ENCODE results near the gene MAP7. TPM values are rescaled to one million over a fixed set of nuclear protein-coding genes. Genes with fewer than 3 reads are reported as not detected.

The MAP7 gene
- total RNA-seq, 4 donors from 2014 or later = 0.84 to 1.5 (median 1.4) TPM

DNA sequence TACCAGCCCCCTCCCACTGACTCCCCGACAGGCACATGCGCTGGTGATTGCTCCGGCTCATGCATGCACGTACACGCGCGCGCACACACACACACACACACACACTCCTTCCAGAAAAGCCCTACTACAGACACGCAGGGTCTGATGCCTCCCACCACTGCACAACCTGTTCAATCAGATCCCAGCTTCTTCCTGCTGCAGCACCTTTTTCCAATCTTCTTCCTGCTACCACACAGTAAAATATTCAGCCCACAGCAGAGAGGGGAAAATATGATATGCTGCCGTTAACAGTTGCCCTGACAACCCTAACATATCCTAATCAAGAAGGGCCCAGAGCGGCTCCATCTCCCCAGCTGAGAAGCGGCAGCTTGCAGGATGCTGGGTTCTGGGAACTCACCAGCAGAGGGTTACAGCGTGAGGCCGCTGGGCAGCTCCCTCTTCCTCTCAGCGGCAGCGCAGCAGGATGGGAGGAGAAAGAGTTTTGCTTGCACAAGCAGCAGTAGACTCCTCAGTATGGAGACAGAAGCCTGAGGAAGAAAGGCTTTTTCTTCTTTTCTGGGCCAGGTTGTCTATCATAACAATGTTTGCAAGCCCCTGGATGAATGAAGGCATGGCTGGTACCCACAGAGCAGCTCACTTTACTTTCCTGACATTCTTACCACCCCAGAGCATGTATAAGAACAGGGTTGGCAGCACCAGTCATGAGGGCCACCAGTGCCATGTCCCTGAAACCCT lies 23.9 kb downstream of the MAP7 start:
- no peaks in the 10 kb centered on the region for H3K27me3 ChIP-seq
- 13 to 22% methylated on average over 12 to 16 of the region's 16 CpGs for WGBS, 2 donors
- H3K4me1 ChIP-seq = peaks cover 0 to 9% (median 3%) of the 10 kb centered on the region in 4 donors
- no peak for DNase-seq (ENCODE audit: low spot score in 2 of 2)
- no peaks in the 10 kb centered on the region for H3K36me3 ChIP-seq
- H3K4me3 ChIP-seq = no peak overlapping the region
- no peak overlapping the region for H3K27ac ChIP-seq
- TF ChIP-seq POLR2A (IDR thresholded peaks at IDR 0.05) = no peak
- TF ChIP-seq, protein P1, sequence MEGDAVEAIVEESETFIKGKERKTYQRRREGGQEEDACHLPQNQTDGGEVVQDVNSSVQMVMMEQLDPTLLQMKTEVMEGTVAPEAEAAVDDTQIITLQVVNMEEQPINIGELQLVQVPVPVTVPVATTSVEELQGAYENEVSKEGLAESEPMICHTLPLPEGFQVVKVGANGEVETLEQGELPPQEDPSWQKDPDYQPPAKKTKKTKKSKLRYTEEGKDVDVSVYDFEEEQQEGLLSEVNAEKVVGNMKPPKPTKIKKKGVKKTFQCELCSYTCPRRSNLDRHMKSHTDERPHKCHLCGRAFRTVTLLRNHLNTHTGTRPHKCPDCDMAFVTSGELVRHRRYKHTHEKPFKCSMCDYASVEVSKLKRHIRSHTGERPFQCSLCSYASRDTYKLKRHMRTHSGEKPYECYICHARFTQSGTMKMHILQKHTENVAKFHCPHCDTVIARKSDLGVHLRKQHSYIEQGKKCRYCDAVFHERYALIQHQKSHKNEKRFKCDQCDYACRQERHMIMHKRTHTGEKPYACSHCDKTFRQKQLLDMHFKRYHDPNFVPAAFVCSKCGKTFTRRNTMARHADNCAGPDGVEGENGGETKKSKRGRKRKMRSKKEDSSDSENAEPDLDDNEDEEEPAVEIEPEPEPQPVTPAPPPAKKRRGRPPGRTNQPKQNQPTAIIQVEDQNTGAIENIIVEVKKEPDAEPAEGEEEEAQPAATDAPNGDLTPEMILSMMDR (IDR thresholded peaks at IDR 0.05) = peak in 1 of 5 experiments; percentile 16
- no peak for TF ChIP-seq EP300 (IDR thresholded peaks at IDR 0.05)
- no peaks in the 10 kb centered on the region for H3K9me3 ChIP-seq

DNA sequence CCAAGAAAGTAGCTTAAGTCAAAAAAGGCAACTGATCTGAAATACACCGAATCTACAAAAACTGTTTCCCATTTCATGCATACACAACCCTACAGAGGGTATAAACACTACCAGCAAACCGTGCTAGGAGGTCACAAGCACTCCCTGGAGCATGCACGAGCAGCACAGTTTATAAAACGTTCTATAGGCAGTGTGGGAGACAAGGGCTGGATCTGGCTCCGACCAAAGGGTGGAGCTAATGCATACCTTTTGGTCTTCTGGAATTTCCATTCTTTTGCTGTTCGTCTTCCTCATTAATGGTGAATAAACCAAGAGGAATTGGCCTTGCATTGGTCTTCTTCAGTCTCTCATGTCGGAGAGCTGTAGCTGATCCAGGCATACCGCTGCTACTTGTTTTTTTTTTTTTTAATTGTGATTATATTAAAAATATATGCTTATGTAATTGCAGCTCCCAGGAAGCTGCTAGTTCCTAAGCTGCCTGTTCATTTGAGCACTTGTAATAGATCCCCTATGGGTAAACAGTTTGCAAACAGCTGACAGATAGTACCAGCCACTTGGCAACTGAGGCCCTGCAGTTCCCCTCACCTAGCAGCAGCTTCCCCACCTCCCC lies 24.5 kb downstream of the MAP7 start:
- 47 to 49% methylated on average over 8 of the region's 8 CpGs for WGBS, 2 donors
- Histone ChIP-seq H3K4me3 (no peak overlapping the region), H3K27me3 (no peaks in the 10 kb centered on the region), H3K36me3 (no peaks in the 10 kb centered on the region), H3K4me1 (peaks cover 0 to 9% (median 3%) of the 10 kb centered on the region in 4 donors), H3K27ac (no peak overlapping the region), H3K9me3 (no peaks in the 10 kb centered on the region)
- DNase-seq (ENCODE audit: low spot score in 2 of 2) = no peak
- no peak for TF ChIP-seq POLR2A (IDR thresholded peaks at IDR 0.05)
- TF ChIP-seq, protein P1 (IDR thresholded peaks at IDR 0.05) = no peak
- TF ChIP-seq EP300 (IDR thresholded peaks at IDR 0.05) = no peak

DNA sequence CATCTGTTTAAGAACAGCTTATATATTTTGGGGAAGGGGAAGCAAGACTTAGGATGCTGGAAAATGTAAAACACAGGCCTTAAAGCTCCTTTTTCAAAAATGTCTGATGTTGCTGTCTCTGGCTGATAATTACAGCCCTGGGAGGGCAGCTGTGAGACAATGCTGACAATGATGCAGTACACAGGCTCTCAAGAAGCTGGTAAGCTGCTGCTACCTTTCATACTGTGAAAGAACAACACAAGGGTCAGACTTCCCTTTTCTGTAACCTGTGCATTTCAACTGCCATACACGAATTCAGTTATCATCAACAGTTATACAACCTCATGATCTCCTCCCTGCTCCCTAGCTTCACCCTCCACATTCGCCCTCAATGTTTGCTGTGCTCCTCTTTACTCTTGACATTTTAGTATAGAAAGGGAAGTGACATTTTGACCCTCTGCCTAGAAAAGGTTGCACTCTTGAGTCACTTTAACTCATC lies 25.2 kb downstream of the MAP7 start:
- Histone ChIP-seq H3K27me3 (no peaks in the 10 kb centered on the region), H3K9me3 (no peaks in the 10 kb centered on the region), H3K4me3 (no peak overlapping the region), H3K36me3 (no peaks in the 10 kb centered on the region), H3K4me1 (peaks cover 0 to 9% (median 3%) of the 10 kb centered on the region in 4 donors), H3K27ac (no peak overlapping the region)
- TF ChIP-seq, protein P1 (IDR thresholded peaks at IDR 0.05) = no peak
- TF ChIP-seq EP300 (IDR thresholded peaks at IDR 0.05) (no peak), POLR2A (IDR thresholded peaks at IDR 0.05) (no peak)
- 65 to 69% methylated on average over 2 of the region's 2 CpGs for WGBS, 2 donors
- DNase-seq (ENCODE audit: low spot score in 2 of 2) = no peak

DNA sequence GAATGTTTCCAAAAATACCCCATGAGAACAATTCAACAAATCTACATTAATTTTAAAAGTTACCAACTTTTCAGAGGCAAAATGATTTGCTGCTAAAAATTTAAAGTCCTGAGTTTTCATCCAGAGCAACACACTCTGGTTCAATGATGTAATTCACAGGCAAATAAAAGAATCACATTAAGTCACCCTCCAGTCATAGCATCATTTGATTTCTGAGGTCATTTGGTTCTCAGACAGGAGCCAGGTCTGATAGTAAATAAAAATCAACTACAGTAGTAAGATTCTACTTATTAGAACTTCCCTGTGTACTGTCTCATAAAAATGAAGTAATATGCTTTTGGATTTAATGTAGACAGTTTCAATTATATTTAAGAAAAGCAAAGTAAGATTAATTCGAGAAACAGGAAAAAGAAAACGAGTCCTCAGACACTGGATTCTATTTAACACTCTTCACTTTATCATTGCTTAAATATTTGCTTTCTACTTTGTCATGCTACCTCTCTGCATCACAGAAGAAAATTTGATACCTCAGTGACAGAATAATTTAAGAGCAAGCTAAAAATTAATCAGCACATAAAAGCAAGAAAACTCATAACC lies 25.8 kb downstream of the MAP7 start:
- Histone ChIP-seq H3K9me3 (no peaks in the 10 kb centered on the region), H3K27ac (no peak overlapping the region), H3K4me1 (peaks cover 0 to 9% (median 3%) of the 10 kb centered on the region in 4 donors), H3K4me3 (no peak overlapping the region), H3K27me3 (no peaks in the 10 kb centered on the region), H3K36me3 (no peaks in the 10 kb centered on the region)
- DNase-seq (ENCODE audit: low spot score in 2 of 2) = no peak
- TF ChIP-seq, protein P1 (IDR thresholded peaks at IDR 0.05) = no peak
- TF ChIP-seq POLR2A (IDR thresholded peaks at IDR 0.05) = no peak
- WGBS, 2 donors = 67 to 75% methylated on average over 2 of the region's 2 CpGs

DNA sequence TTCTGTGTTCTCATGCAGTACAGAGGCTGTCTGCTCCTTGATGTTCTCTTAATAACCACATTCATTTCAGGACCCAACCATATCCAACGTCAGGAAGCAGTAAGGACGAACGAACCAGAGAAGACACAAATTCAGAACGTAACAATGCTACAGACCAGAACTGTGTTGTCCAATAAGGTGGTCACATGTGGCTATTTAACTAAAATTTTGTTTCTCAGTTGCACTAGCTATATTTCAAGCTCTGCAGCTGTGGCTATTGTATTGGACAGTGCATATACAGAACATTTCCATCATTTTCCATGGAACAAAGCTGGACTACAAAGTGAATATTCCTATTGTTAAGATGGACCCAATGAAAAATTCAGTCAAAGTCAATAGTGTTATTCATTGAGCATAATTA lies 27.0 kb downstream of the MAP7 start:
- DNase-seq (ENCODE audit: low spot score in 2 of 2) = no peak
- H3K27ac ChIP-seq = no peak overlapping the region
- TF ChIP-seq, protein P1 (IDR thresholded peaks at IDR 0.05) = no peak
- TF ChIP-seq POLR2A (IDR thresholded peaks at IDR 0.05) = no peak
- no peak for TF ChIP-seq EP300 (IDR thresholded peaks at IDR 0.05)
- H3K4me1 ChIP-seq = peaks cover 0 to 9% (median 3%) of the 10 kb centered on the region in 4 donors
- H3K36me3 ChIP-seq = no peaks in the 10 kb centered on the region
- peaks cover 0 to 3% of the 10 kb centered on the region in 2 donors for H3K27me3 ChIP-seq
- H3K4me3 ChIP-seq = no peak overlapping the region
- WGBS, 2 donors = 88 to 93% methylated on average over 4 of the region's 4 CpGs
- H3K9me3 ChIP-seq = no peaks in the 10 kb centered on the region
